HG03571 (cell line): ENCODE results near the gene KIAA0319L.
"Not testable (repeated sequence)": the region's sequence is repeated elsewhere in the genome, so short reads cannot be mapped to it uniquely, and the experiment has no call there.

Experiments
- ATAC-seq: cut with Tn5 transposase; IDR thresholded peaks from one replicate; pipeline ENCODE4 v1.9.1; 2021; ENCODE audit not compliant: unreplicated experiment

The KIAA0319L gene

GRCh38 chr1:35585281-35585680, 28.1 kb upstream of the KIAA0319L start:
- no peak for ATAC-seq

DNA sequence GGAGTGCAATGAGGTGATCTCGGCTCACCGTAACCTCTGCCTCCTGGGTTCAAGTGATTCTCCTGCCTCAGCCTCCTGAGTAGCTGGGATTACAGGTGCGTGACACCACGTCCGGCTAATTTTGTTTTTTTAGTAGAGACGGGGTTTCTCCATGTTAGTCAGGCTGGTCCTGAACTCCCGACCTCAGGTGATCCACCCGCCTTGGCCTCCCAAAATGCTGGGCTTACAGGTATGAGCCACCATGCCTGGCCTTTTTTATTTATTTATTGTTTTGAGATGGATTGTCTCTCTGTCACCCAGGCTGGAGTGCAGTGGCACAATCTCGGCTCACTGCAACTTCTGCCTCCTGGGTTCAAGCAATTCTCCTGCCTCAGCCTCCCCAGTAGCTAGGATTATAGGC, 24.4 kb upstream of the KIAA0319L start:
- not testable (repeated sequence) for ATAC-seq

DNA sequence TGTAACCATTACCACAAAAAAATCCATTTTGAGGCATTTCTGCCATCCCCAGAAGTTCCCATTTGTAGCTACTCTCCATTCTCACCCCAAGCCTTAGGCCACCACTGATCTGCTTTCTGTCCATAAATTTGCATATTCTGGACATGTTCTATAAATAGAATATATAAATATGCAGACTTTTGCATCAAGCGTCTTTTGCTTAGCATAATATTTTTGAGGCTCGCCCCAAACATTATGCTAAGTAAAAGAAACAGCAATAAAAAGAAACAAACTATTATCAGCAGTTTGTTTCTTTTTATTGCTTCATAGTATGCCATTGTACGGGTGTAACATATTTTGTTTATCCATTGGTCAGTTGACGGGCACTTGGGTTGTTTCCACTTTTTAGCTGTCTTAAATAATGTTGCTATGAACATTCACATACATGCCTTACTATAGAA, 23.8 kb upstream of the KIAA0319L start:
- ATAC-seq, result no peak

DNA sequence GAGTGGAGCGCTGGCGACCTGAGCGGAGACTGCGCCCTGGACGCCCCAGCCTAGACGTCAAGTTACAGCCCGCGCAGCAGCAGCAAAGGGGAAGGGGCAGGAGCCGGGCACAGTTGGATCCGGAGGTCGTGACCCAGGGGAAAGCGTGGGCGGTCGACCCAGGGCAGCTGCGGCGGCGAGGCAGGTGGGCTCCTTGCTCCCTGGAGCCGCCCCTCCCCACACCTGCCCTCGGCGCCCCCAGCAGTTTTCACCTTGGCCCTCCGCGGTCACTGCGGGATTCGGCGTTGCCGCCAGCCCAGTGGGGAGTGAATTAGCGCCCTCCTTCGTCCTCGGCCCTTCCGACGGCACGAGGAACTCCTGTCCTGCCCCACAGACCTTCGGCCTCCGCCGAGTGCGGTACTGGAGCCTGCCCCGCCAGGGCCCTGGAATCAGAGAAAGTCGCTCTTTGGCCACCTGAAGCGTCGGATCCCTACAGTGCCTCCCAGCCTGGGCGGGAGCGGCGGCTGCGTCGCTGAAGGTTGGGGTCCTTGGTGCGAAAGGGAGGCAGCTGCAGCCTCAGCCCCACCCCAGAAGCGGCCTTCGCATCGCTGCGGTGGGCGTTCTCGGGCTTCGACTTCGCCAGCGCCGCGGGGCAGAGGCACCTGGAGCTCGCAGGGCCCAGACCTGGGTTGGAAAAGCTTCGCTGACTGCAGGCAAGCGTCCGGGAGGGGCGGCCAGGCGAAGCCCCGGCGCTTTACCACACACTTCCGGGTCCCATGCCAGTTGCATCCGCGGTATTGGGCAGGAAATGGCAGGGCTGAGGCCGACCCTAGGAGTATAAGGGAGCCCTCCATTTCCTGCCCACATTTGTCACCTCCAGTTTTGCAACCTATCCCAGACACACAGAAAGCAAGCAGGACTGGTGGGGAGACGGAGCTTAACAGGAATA, 20.1 kb upstream of the KIAA0319L start:
- peak; percentile 61 for ATAC-seq

GRCh38 chr1:35576766-35577070, 19.5 kb upstream of the KIAA0319L start:
- ATAC-seq, result not testable (repeated sequence)

DNA sequence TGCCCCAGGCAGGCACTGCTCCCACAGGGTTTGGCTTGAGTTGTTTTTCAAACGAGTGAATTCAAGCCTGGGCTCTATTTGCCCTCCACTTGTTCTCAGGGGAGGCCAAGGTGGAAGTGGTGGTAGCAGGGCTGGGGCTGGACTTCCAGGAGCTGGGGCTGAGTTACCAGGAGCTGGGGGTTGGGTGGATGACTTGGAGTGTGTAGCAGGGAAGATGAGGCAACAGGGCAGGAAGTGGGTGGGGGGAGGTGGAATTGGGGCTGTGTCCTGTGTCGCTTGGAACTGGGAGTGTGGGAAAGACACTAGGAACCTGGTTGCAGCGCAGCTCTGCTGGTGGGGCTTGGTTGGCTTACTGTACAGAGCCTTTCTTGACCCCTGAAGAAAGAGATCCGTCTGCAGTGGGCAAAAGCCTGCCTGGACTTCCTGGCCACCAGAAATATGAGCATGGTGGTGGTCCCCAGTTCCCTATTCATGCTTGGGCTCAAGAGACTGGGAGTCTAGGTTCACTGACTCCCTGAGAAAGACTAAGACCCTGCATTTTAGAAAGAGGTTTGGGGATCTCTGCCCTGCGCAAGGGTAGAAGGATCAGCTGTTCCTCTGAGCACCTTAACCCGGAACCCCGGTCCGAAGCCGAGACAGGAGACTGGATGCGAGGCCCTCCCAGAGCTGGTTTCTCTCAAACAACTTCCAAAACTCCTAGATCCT, 19.0 kb upstream of the KIAA0319L start:
- no peak for ATAC-seq

DNA sequence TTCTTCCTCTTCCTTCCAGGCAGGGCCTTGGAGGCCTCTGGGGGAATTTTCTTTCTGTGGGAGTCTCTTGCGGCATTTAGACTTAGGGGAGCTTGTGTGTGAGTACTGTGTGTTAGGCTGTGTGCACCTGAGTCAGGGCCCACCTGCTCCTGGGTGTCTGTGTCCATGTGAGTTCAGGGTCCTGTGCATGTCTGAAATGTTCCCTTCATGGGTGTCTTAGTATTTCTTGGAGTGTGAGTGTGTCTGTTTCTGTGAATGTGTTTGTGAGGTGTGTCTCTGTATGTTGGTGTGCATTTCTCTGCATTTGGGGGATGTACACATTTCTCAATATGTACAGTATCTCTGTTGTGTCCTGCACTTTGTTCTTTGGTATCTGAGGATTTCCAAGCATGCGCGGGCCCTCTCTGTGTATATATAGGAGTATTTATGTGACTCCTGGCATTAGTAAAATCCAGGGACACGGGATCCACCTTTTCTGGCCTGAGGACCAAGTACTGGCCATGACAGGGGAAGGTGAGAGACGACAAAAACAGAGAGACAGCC, 18.3 kb upstream of the KIAA0319L start:
- no peak for ATAC-seq

GRCh38 chr1:35574655-35575415, 17.6 kb upstream of the KIAA0319L start:
- no peak for ATAC-seq

GRCh38 chr1:35574125-35574654, 17.0 kb upstream of the KIAA0319L start:
- ATAC-seq, result no peak

- ATAC-seq, result no peak
These were observed 16.3 kb upstream of the KIAA0319L start, which contains the start of gene TFAP2E for GRCh38 chr1:35573198-35574124. Gene TFAP2E, plus strand, starts transcription at chr1:35573314. Its CDS starts 264 bp downstream, at chr1:35573578.

DNA sequence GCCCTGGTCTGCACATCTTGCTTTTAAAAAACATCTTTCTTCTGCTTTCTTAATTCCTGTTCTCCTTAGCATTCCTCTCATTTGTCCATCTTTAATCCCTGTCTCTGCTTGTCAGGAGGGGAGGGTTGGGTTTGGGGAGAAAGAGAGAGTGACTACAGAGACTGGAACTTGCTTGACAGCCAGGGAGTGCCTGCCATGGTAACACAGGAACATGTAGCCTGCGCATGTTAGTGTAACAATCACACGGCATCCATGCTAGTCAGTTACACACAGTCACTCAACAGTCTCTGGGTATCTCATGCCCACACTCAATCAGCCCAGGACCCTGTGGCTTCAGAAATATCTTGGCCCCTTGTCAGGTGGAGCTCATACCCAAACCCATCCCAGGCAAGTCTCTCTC, 15.1 kb upstream of the KIAA0319L start:
- no peak for ATAC-seq

DNA sequence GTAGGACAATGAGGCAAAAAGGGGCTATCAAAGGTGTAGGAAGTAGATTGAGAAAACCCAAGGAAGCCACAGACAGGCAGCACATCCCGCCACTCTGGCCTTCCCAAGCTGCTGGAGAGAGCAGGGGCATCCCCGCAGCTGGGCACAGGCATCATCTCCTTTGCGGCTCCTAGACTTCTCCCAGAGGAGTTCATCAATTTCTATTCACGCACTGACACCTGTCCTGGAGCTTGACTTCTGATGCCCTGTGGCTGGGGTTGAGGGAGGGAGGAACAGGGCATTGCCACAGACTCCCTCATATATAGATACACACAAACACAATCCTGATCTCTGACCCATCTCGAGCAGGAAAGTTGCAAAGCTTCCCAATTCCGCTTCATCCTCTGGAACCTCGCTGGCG, 14.1 kb upstream of the KIAA0319L start:
- ATAC-seq, result no peak

DNA sequence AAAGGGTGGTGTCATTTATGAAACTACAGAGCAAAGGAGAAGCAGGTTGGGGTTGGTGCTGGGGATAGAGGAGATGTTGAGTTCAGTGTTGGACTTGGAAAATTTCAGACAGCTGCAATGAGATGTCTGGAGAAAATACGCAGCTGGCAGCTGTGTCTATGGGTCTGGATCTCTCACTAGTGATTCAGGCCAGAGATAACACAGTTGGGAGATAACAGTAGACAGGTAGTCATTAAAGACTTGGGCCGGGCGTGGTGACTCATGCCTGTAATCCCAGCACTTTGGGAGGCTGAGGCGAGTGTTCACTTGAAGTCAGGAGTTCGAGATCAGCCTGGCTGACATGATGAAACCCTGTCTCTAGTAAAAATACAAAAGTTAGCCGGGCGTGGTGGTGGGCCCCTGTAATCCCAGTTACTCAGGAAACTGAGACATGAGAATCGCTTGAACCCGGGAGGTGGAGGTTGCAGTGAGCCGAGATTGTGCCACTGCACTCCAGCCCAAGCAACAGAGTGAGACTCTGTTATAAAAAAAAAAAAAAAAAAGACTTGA, 13.5 kb upstream of the KIAA0319L start:
- no peak for ATAC-seq

- no peak for ATAC-seq
These were observed 12.7 kb upstream of the KIAA0319L start for GRCh38 chr1:35569936-35570335.

DNA sequence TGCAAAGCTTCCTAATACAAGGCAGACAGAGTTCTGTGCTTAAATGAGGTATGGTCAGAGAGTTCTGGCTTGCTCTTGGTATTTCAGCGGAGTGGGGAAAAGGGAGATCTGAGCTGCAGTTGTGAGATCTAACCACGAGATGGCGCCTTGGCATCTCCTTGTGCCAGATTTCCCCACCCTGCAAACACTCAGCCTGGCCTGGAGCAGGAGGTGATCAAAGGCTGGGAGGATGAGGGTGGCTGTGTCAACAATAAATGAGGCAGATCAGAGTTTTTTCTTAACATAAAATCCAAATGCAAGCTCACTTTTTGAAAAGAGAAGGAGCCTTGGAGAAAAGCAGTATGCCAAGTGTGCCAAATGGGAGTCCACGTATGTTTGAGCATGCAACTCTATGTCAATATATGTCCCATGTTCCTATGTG, 11.8 kb upstream of the KIAA0319L start:
- no peak for ATAC-seq

DNA sequence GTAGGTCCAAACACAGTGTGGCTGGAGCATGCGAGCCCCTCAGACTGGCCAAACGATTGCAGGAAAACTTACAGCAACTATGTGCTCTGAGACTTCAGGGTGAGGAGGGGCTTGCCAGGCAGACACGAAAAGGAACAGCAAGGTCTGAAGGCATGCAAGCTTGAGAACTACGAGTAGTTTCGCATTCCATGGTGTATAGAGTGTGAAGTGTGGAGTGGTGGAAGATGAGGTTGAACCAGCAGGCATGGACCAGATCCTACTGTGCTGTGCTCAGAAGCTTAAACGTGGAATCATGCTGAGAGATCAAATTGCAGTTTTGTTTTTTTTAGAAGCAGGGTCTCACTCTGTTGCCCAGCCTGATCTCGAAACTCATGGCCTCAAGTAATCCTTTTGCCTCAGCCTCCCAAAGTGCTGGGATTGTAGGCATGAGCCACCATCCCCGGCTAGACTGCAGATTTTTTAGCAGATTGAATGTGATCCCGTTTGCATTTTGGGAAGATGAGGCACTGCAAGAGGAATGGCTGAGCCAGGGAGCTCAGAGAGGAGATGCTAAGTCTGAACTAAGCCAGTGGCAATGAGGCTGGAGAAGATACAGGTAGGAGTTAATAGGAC, 10.8 kb upstream of the KIAA0319L start:
- ATAC-seq, result no peak

- no peak for ATAC-seq
These were observed 8.5 kb upstream of the KIAA0319L start for GRCh38 chr1:35565742-35566133.

GRCh38 chr1:35564884-35565741, 7.9 kb upstream of the KIAA0319L start:
- no peak for ATAC-seq
